ENCODE results near the gene CKM.
"Not testable (repeated sequence)": the region's sequence is repeated elsewhere in the genome, so short reads cannot be mapped to it uniquely, and the experiment has no call there.

Gene CKM

GRCh38 chr19:45315304-45315703 lies 7.4 kb downstream of the CKM start:
- Histone ChIP-seq H3K36me3 (ENCODE audit: insufficient read depth, low read length) (no peaks in the 10 kb centered on the region), H3K4me3 (ENCODE audit: low read depth, low read length) (no peak overlapping the region), H3K27me3 (ENCODE audit: insufficient read depth, low read length) (no peaks in the 10 kb centered on the region), H3K79me2 (ENCODE audit: control insufficient read depth, insufficient read depth, low read length, unreplicated experiment) (no peaks in the 10 kb centered on the region), H3K27ac (ENCODE audit: low read depth, low read length) (no peak overlapping the region), H2AFZ (ENCODE audit: low read length, unreplicated experiment) (no peak overlapping the region), H3K4me1 (ENCODE audit: control insufficient read depth, insufficient read depth, low read length, unreplicated experiment) (no peaks in the 10 kb centered on the region)

DNA sequence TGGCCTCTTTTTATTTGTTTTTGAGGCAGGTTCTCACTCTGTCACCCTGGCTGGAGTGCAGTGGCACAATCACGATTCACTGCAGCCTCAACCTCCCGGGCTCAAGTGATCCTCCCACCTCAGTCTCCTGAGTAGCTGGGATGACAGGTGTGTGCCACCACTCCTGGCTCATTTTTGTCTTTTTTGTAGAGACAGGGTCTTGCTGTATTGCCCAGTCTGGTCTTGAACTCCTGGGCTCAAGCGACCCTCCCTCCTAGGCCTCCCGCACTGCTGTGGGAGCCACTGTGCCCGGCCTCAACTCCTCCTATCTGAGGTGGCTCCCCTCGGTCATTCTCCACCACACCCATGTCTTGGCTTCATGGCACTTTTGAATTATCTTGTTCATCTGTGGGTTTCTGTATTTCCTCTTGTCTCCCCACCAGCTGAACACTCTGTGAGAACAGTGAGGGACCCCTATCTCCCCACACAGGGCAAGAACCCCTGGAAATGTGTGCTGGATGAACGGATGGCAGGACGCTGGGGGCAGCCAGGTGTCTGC lies 7.9 kb downstream of the CKM start:
- Histone ChIP-seq H2AFZ (ENCODE audit: low read length, unreplicated experiment) (no peak overlapping the region), H3K4me3 (ENCODE audit: low read depth, low read length) (no peak overlapping the region), H3K27ac (ENCODE audit: low read depth, low read length) (no peak overlapping the region), H3K4me1 (ENCODE audit: control insufficient read depth, insufficient read depth, low read length, unreplicated experiment) (no peaks in the 10 kb centered on the region), H3K79me2 (ENCODE audit: control insufficient read depth, insufficient read depth, low read length, unreplicated experiment) (no peaks in the 10 kb centered on the region), H3K36me3 (ENCODE audit: insufficient read depth, low read length) (no peaks in the 10 kb centered on the region), H3K27me3 (ENCODE audit: insufficient read depth, low read length) (no peaks in the 10 kb centered on the region)

DNA sequence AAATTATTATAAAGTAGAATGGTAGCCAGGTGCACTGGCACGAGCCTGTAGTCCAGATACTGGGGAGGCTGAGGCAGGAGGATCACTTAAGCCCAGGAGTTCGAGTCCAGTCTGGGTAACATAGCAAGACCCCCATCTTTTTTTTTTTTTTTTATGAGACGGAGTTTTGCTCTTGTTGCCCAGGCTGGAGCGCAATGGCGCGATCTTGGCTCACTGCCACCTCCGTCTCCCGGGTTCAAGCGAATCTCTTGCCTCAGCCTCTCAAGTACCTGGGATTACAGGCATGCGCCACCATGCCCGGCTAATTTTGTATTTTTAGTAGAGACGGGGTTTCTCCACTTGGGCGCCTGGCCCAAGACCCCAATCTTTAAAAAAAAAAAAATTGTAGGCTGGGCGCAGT lies 10.4 kb downstream of the CKM start:
- not testable (repeated sequence) for H2AFZ ChIP-seq (ENCODE audit: low read length, unreplicated experiment); H3K36me3 ChIP-seq (ENCODE audit: insufficient read depth, low read length); H3K27ac ChIP-seq (ENCODE audit: low read depth, low read length); H3K4me1 ChIP-seq (ENCODE audit: control insufficient read depth, insufficient read depth, low read length, unreplicated experiment); H3K79me2 ChIP-seq (ENCODE audit: control insufficient read depth, insufficient read depth, low read length, unreplicated experiment); H3K4me3 ChIP-seq (ENCODE audit: low read depth, low read length); H3K27me3 ChIP-seq (ENCODE audit: insufficient read depth, low read length)

GRCh38 chr19:45311621-45312020 lies 11.1 kb downstream of the CKM start:
- H3K4me3 ChIP-seq (ENCODE audit: low read depth, low read length): no peak overlapping the region
- no peaks in the 10 kb centered on the region for H3K36me3 ChIP-seq (ENCODE audit: insufficient read depth, low read length)
- no peaks in the 10 kb centered on the region for H3K27me3 ChIP-seq (ENCODE audit: insufficient read depth, low read length)
- H3K4me1 ChIP-seq (ENCODE audit: control insufficient read depth, insufficient read depth, low read length, unreplicated experiment): no peaks in the 10 kb centered on the region
- H3K27ac ChIP-seq (ENCODE audit: low read depth, low read length): no peak overlapping the region
- no peaks in the 10 kb centered on the region for H3K79me2 ChIP-seq (ENCODE audit: control insufficient read depth, insufficient read depth, low read length, unreplicated experiment)
- H2AFZ ChIP-seq (ENCODE audit: low read length, unreplicated experiment): no peak overlapping the region

DNA sequence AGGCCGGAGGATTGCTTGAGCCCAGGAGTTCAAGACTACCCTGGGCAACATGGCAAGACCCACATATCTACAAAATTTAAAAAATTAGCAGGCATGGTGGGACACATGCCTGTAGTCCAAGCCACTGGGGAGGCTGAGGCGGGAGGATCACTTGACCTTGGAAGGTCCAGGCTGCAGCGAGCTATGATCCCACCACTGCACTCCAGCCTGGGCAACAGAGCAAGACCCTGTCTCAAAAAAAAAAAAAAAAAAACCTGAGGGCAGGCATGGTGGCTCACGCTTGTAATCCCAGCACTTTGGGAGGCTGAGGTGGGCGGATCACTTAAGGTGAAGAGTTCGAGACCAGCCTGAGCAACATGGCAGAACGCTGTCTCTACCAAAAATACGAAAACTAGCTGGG lies 13.4 kb downstream of the CKM start:
- H3K4me1 ChIP-seq (ENCODE audit: control insufficient read depth, insufficient read depth, low read length, unreplicated experiment); H3K79me2 ChIP-seq (ENCODE audit: control insufficient read depth, insufficient read depth, low read length, unreplicated experiment); H3K4me3 ChIP-seq (ENCODE audit: low read depth, low read length); H3K27me3 ChIP-seq (ENCODE audit: insufficient read depth, low read length); H2AFZ ChIP-seq (ENCODE audit: low read length, unreplicated experiment); H3K36me3 ChIP-seq (ENCODE audit: insufficient read depth, low read length); H3K27ac ChIP-seq (ENCODE audit: low read depth, low read length): not testable (repeated sequence)

DNA sequence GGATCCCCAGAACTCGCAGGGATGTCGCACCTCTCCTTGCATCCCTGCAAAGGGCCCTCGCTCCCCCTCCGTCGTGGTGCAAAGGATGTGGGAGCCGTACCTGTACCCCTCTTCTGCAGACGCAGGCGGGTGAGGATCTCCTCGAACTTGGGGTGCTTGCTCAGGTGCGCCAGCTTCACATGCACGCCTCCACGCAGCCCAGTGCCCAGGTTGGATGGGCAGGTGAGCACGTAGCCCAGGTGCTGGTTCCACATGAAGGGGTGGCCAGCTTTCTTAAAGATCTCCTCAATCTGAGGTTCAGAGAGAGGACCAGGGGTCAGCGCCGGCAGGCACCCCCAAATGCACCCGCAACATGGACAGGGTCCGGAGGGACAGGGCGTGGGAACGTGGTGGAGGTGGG lies 15.3 kb downstream of the CKM start:
- no peaks in the 10 kb centered on the region for H3K27me3 ChIP-seq (ENCODE audit: insufficient read depth, low read length)
- H3K4me3 ChIP-seq (ENCODE audit: low read depth, low read length): no peak overlapping the region
- no peaks in the 10 kb centered on the region for H3K79me2 ChIP-seq (ENCODE audit: control insufficient read depth, insufficient read depth, low read length, unreplicated experiment)
- H3K4me1 ChIP-seq (ENCODE audit: control insufficient read depth, insufficient read depth, low read length, unreplicated experiment): no peaks in the 10 kb centered on the region
- H2AFZ ChIP-seq (ENCODE audit: low read length, unreplicated experiment): no peak overlapping the region
- H3K36me3 ChIP-seq (ENCODE audit: insufficient read depth, low read length): no peaks in the 10 kb centered on the region
- no peak overlapping the region for H3K27ac ChIP-seq (ENCODE audit: low read depth, low read length)

GRCh38 chr19:45306518-45307027 lies 16.1 kb downstream of the CKM start:
- Histone ChIP-seq H3K27ac (ENCODE audit: low read depth, low read length) (no peak overlapping the region), H2AFZ (ENCODE audit: low read length, unreplicated experiment) (no peak overlapping the region), H3K4me3 (ENCODE audit: low read depth, low read length) (no peak overlapping the region), H3K79me2 (ENCODE audit: control insufficient read depth, insufficient read depth, low read length, unreplicated experiment) (no peaks in the 10 kb centered on the region), H3K4me1 (ENCODE audit: control insufficient read depth, insufficient read depth, low read length, unreplicated experiment) (no peaks in the 10 kb centered on the region), H3K36me3 (ENCODE audit: insufficient read depth, low read length) (no peaks in the 10 kb centered on the region), H3K27me3 (ENCODE audit: insufficient read depth, low read length) (no peaks in the 10 kb centered on the region)

DNA sequence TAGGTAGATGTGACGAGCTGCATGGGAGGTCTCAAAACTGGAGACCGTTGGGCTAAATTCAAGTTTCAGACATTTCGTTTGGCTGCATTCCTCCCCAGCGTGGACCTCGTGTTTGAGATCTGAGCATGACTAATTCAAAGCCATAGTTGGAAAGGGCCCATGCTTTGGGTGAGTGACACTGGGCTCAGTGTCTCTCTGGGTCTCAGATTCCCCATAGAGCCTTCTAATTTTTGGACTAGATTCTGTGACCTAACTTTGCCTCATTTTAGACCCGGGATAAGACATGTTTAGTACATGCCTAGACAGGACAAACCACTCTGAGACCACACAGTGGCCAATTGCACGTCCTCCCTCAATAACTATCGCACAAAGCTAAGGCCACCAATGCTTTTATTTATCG lies 16.6 kb downstream of the CKM start:
- Histone ChIP-seq H3K27me3 (ENCODE audit: insufficient read depth, low read length) (no peaks in the 10 kb centered on the region), H3K79me2 (ENCODE audit: control insufficient read depth, insufficient read depth, low read length, unreplicated experiment) (no peaks in the 10 kb centered on the region), H2AFZ (ENCODE audit: low read length, unreplicated experiment) (no peak overlapping the region), H3K27ac (ENCODE audit: low read depth, low read length) (no peak overlapping the region), H3K4me3 (ENCODE audit: low read depth, low read length) (no peak overlapping the region), H3K36me3 (ENCODE audit: insufficient read depth, low read length) (no peaks in the 10 kb centered on the region), H3K4me1 (ENCODE audit: control insufficient read depth, insufficient read depth, low read length, unreplicated experiment) (no peaks in the 10 kb centered on the region)

DNA sequence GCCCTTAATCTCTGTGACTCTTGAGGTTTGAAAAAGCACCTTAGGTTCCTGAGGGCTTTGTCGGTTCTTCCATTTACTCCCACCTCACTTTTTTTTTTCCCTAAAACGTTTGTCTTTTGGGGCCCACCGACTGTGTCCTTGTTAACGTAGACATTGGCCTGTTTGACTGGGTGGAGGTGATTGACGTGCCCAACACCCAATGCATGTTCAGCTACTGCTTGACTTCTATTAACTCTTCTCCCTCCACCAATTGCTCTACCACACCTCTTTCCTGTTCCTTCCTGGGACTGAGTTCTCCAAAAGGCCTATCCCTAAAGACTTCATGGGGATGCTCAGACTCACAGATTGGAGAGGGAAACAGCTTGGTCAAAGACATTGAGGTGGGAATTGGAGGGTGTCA lies 17.3 kb downstream of the CKM start:
- Histone ChIP-seq H3K27me3 (ENCODE audit: insufficient read depth, low read length) (no peaks in the 10 kb centered on the region), H2AFZ (ENCODE audit: low read length, unreplicated experiment) (no peak overlapping the region), H3K4me3 (ENCODE audit: low read depth, low read length) (no peak overlapping the region), H3K4me1 (ENCODE audit: control insufficient read depth, insufficient read depth, low read length, unreplicated experiment) (no peaks in the 10 kb centered on the region), H3K36me3 (ENCODE audit: insufficient read depth, low read length) (no peaks in the 10 kb centered on the region), H3K79me2 (ENCODE audit: control insufficient read depth, insufficient read depth, low read length, unreplicated experiment) (no peaks in the 10 kb centered on the region), H3K27ac (ENCODE audit: low read depth, low read length) (no peak overlapping the region)

DNA sequence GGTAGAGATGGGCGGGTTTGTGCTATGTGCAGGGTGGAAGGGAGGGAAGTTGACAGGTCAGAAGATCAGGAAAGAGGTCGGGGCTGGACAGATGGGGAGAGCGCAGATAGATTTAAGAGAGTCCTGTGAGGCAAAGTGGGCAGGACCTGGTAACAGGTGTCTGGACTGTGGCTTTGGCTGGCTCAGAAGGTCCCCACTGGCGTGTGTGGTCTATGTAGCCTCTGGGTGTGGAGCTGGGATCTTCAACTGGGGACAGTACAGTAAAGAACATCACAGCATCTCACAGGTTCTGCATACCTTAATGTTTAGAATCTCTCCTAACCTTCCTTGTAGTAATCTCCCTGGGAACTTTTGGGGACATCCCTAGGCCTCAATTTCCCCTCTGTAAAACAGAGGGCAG lies 17.7 kb downstream of the CKM start:
- Histone ChIP-seq H3K27ac (ENCODE audit: low read depth, low read length) (no peak overlapping the region), H2AFZ (ENCODE audit: low read length, unreplicated experiment) (no peak overlapping the region), H3K79me2 (ENCODE audit: control insufficient read depth, insufficient read depth, low read length, unreplicated experiment) (no peaks in the 10 kb centered on the region), H3K4me1 (ENCODE audit: control insufficient read depth, insufficient read depth, low read length, unreplicated experiment) (no peaks in the 10 kb centered on the region), H3K27me3 (ENCODE audit: insufficient read depth, low read length) (no peaks in the 10 kb centered on the region), H3K4me3 (ENCODE audit: low read depth, low read length) (no peak overlapping the region), H3K36me3 (ENCODE audit: insufficient read depth, low read length) (no peaks in the 10 kb centered on the region)

- Histone ChIP-seq H3K4me1 (ENCODE audit: control insufficient read depth, insufficient read depth, low read length, unreplicated experiment) (no peaks in the 10 kb centered on the region), H3K36me3 (ENCODE audit: insufficient read depth, low read length) (no peaks in the 10 kb centered on the region), H2AFZ (ENCODE audit: low read length, unreplicated experiment) (no peak overlapping the region), H3K4me3 (ENCODE audit: low read depth, low read length) (no peak overlapping the region), H3K79me2 (ENCODE audit: control insufficient read depth, insufficient read depth, low read length, unreplicated experiment) (no peaks in the 10 kb centered on the region), H3K27ac (ENCODE audit: low read depth, low read length) (no peak overlapping the region), H3K27me3 (ENCODE audit: insufficient read depth, low read length) (no peaks in the 10 kb centered on the region)
These were observed 18.3 kb downstream of the CKM start for GRCh38 chr19:45304141-45304926.

Data from ACC112 (cell line).